HG02870 (cell line): ENCODE data around the gene GSTCD.
A peak's percentile ranks its signal among the peaks of the same experiment; 100 is the strongest.

ENCODE experiments used
- ATAC-seq: cut with Tn5 transposase; IDR thresholded peaks from one replicate; pipeline ENCODE4 v1.9.1; 2021; ENCODE audit warnings: mild to moderate bottlenecking, moderate library complexity; ENCODE audit not compliant: unreplicated experiment

GSTCD gene

GRCh38 chr4:105875233-105875632 lies 166.6 kb downstream of the GSTCD start:
- ATAC-seq: no peak

GRCh38 chr4:105878668-105879067 lies 170.1 kb downstream of the GSTCD start:
- ATAC-seq: no peak

GRCh38 chr4:105887508-105887907 lies 178.9 kb downstream of the GSTCD start:
- no peak for ATAC-seq

GRCh38 chr4:105894660-105895582 lies 186.3 kb downstream of the GSTCD start, which contains the start of gene NPNT:
Gene NPNT, plus strand, starts transcription at chr4:105895471. Its CDS starts 182 bp downstream, at chr4:105895653.
- ATAC-seq: peak; percentile 28

GRCh38 chr4:105895583-105896460 lies 187.2 kb downstream of the GSTCD start:
- peak; percentile 37 for ATAC-seq

GRCh38 chr4:105896461-105896942 lies 187.9 kb downstream of the GSTCD start:
- peak; percentile 18 for ATAC-seq
